RWPE1 (cell line): ENCODE measurements around the gene EEF2.
"Not testable (repeated sequence)": the region's sequence is repeated elsewhere in the genome, so short reads cannot be mapped to it uniquely, and the experiment has no call there.

ENCODE experiments used
- CTCF ChIA-PET: fragments of 350-600 bp; sonication (Branson Sonifier 250); formaldehyde crosslinking; extraction: SDS; loops from one replicate; lab custom pipeline; 2021; lab: Yijun Ruan, JAX
- POLR2A ChIA-PET: fragments of 400-600 bp; formaldehyde crosslinking; extraction: SDS; loops from one replicate; lab custom pipeline; 2020; ENCODE audit warnings: antibody characterized with exemption; ENCODE audit not compliant: low non-redundant PET; lab: Yijun Ruan, JAX
- DNase-seq: peaks from one replicate; pipeline ENCODE4 v3.0.0; 2012; ENCODE audit warnings: low spot score
- H3K27ac ChIP-seq: fragments of 450-650 bp; 2 replicates; pipeline ENCODE4 v1.5.1; 2017
- TF ChIP-seq, protein P1 (sequence below): fragments of 450-650 bp; conservative IDR thresholded peaks from 2 replicates; pipeline ENCODE4 v1.5.1; 2017; ENCODE audit warnings: low read depth, mild to moderate bottlenecking

Gene EEF2

DNA sequence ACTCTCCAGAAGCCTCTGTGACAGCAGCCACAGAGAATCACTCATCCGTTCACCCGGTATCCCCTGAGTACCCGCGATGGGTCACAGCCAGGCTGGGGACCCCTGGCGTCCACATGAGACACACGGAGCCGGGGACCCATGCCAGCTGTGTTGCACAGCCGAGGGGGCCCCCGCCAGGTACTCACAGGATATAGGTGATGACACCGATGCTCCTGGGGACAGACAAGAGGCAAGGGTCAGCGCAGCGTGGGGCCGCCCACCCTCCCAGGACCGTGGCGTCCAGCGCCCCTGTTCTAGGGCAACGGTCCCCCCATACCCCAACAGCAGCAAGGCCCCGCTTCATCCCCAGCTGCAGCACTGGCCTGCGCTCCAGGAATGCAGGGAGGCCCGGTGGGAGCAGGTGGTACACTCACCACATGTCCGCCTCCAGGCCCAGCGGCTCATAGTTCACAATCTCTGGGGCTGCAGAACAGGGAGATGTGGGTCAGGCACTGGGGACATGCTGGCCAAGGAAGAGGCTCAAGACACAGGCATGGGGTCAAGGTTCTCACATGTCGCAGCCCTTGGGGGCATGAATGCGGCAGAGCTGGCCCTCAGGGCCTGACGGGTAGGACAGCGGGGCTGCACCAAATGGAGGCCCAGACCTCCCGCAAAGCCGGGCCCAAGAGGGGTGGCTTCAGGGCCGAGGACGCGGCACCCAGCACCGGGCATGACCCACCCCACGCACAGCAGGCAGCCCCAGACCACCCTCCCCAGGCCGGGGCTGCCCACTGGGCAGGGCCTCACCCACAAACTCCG lies 21.6 kb downstream of the EEF2 start:
- DNase-seq: no peak
- CTCF ChIA-PET: no interaction called here
- TF ChIP-seq, protein P1, sequence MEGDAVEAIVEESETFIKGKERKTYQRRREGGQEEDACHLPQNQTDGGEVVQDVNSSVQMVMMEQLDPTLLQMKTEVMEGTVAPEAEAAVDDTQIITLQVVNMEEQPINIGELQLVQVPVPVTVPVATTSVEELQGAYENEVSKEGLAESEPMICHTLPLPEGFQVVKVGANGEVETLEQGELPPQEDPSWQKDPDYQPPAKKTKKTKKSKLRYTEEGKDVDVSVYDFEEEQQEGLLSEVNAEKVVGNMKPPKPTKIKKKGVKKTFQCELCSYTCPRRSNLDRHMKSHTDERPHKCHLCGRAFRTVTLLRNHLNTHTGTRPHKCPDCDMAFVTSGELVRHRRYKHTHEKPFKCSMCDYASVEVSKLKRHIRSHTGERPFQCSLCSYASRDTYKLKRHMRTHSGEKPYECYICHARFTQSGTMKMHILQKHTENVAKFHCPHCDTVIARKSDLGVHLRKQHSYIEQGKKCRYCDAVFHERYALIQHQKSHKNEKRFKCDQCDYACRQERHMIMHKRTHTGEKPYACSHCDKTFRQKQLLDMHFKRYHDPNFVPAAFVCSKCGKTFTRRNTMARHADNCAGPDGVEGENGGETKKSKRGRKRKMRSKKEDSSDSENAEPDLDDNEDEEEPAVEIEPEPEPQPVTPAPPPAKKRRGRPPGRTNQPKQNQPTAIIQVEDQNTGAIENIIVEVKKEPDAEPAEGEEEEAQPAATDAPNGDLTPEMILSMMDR: no peak
- POLR2A ChIA-PET: no interaction called here
- no peak overlapping the region for H3K27ac ChIP-seq

- H3K27ac ChIP-seq: no peak overlapping the region
- POLR2A ChIA-PET: interaction anchor here (0.7 kb wide), 1 partner anchor 8 kb away, joined by 4 read pairs; no protein-coding TSS in a partner anchor
- no peak for DNase-seq
- CTCF ChIA-PET: no interaction called here
- TF ChIP-seq, protein P1: no peak
These were observed 24.3 kb downstream of the EEF2 start for GRCh38 chr19:3961007-3961406.

DNA sequence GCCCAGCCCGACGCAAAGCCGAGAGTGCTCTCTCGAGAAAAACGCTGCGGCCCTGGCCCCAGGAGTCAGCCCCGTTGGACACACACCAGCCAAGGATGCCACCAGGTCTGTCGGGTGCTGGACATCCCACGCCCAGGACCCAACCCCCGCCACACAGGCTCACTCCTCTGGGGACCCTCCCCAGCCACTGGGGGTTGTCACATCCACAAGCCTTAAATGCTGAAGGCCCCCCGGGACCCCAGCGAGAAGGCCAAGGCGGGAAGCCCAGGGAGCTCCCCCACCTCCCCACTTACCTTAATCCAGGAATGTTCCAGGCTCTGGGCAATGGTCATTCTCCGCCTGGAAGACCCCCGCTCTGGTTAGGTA lies 25.5 kb downstream of the EEF2 start:
- POLR2A ChIA-PET: no interaction called here
- CTCF ChIA-PET: no interaction called here
- H3K27ac ChIP-seq: no peak overlapping the region
- no peak for DNase-seq
- TF ChIP-seq, protein P1: no peak

DNA sequence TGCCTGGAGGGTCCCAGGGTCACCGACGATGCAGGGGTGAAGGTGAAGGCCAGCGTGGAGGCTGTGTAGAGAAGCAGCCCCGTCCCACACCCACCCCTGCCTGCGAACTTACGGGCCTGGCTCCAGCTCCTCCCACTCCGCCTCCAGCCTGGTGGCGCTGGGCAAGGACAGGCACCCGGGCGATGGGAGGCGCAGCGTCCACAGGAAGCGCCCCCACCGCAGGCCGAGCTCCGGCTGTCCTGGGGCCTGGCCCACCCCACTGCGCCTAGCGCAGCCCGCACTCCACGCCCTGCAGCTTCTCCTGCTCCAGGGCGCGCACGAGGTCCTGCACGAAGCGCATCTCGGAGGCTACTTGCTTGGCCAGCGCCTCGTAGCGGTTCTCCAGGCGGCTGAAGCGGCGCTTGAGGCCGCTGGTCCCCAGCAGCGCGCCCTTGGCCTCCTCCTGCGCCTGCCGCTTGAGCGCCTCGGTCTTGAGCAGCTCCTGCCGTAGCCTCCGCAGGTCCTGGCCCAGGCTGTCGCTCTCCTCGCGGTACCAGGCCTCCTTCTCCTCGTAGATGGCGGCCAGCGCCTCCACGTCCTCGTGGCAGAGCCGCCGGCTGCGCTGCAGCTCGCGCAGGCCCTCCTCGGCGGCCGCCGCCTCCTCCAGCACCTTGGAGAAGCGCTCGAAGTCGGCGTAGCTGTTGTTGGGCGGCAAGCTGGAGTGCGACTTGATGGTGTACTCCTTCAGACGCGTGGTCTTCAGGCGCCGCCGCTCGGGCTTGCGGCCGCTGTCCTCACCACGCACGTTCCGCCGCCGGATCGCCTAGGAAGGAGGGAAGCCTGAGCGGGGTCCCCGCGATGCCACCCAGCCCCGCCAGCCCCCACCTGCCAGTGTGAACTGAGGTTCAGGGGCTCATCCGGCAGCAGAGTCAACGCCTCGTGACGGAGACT lies 26.2 kb downstream of the EEF2 start:
- DNase-seq: no peak
- ChIA-PET POLR2A (no interaction called here), CTCF (no interaction called here)
- H3K27ac ChIP-seq: no peak overlapping the region
- TF ChIP-seq, protein P1: no peak

GRCh38 chr19:3955688-3956087 lies 29.6 kb downstream of the EEF2 start:
- ChIA-PET CTCF (no interaction called here), POLR2A (interaction anchor here (0.6 kb wide), 1 partner anchor 15 kb away, joined by 3 read pairs; no protein-coding TSS in a partner anchor)
- TF ChIP-seq, protein P1: no peak
- DNase-seq: no peak
- H3K27ac ChIP-seq: no peak overlapping the region

DNA sequence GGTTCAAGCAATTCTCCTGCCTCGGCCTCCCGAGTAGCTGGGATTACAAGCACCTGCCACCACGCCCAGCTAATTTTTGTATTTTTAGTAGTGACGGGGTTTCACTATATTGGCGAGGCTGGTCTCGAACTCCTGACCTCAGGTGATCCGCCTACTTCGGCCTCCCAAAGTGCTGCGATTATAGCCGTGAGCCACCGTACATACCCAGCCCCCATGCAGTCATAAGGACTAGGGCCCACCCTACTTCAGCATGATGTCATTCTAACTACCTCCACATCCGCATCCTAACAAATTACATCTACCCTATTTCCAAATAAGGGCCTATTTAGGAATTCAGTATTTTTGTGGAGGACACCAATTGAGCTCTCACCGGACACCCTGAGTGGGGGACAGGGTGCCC lies 30.0 kb downstream of the EEF2 start:
- CTCF ChIA-PET, DNase-seq, H3K27ac ChIP-seq, POLR2A ChIA-PET: not testable (repeated sequence)
